Activated CD8-positive, alpha-beta memory T cell treated with anti-CD3 and anti-CD28 coated beads, Interleukin-2, amount 50 U/mL, for 24 hours (primary cell): ENCODE results near the gene ZNF213.

Experiments
- DNase-seq: peaks from one replicate; pipeline ENCODE4 v3.0.0-alpha.2; 2020; ENCODE audit errors: extremely low read depth

ZNF213 gene

GRCh38 chr16:3101018-3101840 is 33.6 kb upstream of the ZNF213 start:
- no peak for DNase-seq

GRCh38 chr16:3101841-3102470 is 32.9 kb upstream of the ZNF213 start:
- no peak for DNase-seq

GRCh38 chr16:3106205-3106928 is 28.5 kb upstream of the ZNF213 start:
- DNase-seq = peak; percentile 61

GRCh38 chr16:3112058-3112880 is 22.6 kb upstream of the ZNF213 start, which contains the start of gene ZNF205:
ZNF205 (plus strand) TSS chr16:3112586; CDS start chr16:3113431, 845 bp downstream.
- no peak for DNase-seq

- no peak for DNase-seq
Observed at GRCh38 chr16:3112881-3113574, 21.8 kb upstream of the ZNF213 start.

GRCh38 chr16:3113765-3114479 is 20.9 kb upstream of the ZNF213 start:
- DNase-seq = no peak

GRCh38 chr16:3115003-3115402 is 19.8 kb upstream of the ZNF213 start:
- no peak for DNase-seq

GRCh38 chr16:3115561-3115960 is 19.3 kb upstream of the ZNF213 start:
- DNase-seq = no peak

- no peak for DNase-seq
Observed at GRCh38 chr16:3118204-3118790, 16.5 kb upstream of the ZNF213 start.

GRCh38 chr16:3118846-3119245 is 16.0 kb upstream of the ZNF213 start:
- no peak for DNase-seq

GRCh38 chr16:3119286-3119685 is 15.5 kb upstream of the ZNF213 start:
- DNase-seq = no peak

GRCh38 chr16:3119701-3120408 is 15.0 kb upstream of the ZNF213 start:
- DNase-seq = no peak

- no peak for DNase-seq
Observed at GRCh38 chr16:3120435-3120834, 14.4 kb upstream of the ZNF213 start.

- no peak for DNase-seq
Observed at GRCh38 chr16:3121851-3122467, 12.9 kb upstream of the ZNF213 start.

- no peak for DNase-seq
Observed at GRCh38 chr16:3122926-3123570, 11.8 kb upstream of the ZNF213 start.

- DNase-seq = peak; percentile 90
Observed at GRCh38 chr16:3123986-3124886, 10.6 kb upstream of the ZNF213 start.

- no peak for DNase-seq
Observed at GRCh38 chr16:3127745-3128144, 7.1 kb upstream of the ZNF213 start.
